NCI-H2081 (cell line): ENCODE measurements around the gene PHLDA3.

Source experiments
- DNase-seq, 2 experiments: peaks; one replicate each; lab custom pipeline; 2025; lab: John Stamatoyannopoulos, UW

The PHLDA3 gene

DNA sequence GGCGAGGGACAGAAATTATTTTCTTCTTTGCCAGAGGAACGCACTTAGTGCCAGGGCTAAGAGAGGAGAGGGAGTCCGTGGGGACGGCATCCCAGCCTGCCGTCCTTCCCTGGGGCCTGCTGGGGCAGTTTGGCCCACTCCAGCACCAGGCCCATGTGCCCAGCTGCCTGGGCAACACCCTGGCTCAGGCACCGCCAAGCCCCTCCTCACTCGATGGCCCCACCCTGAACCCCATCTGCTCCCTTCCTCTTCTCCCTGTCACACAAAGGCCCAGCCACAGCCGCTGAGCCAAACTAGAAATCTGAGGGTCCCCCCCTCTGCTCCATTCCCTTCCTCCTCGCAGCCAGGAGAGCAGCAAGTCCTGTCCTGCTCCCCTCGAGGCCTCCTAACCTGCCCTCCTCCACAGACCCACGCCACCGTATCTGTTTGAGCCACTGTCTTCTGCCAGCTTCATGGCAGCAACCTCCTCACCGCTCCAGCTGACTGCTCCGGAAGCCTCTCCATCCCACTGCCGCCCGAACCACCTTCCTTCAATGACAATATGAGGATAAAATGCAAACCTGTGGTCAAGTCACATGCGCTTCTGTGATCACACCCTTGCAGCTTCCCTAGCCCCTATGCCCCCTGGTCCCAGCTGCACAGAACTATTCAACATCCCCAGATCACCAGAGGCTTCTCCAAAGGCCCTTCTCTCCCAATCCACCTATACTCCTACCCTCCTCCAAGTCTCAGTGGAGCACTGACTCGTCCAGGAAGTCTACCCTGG is 39.1 kb downstream of the PHLDA3 start:
- no peak for DNase-seq

DNA sequence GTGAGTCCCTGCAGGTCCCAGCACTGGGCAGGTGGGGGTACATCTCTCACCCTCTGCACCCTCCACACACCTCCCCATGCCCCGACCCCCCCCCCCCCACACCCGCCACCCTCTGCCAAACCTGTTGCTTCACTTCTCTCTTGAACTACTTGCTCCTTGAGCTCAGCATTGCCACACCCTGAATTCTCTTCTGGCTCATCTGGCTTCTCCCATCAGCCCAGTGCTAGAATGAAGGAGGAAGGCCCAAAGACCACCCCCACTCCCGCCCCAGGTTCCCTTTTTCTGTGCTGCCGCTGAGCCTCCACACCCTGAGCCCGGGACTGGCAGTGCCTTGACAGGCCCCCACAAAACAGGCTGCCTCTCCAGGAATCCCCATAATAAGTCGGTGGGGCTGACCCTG is 41.0 kb downstream of the PHLDA3 start:
- no peak for DNase-seq

DNA sequence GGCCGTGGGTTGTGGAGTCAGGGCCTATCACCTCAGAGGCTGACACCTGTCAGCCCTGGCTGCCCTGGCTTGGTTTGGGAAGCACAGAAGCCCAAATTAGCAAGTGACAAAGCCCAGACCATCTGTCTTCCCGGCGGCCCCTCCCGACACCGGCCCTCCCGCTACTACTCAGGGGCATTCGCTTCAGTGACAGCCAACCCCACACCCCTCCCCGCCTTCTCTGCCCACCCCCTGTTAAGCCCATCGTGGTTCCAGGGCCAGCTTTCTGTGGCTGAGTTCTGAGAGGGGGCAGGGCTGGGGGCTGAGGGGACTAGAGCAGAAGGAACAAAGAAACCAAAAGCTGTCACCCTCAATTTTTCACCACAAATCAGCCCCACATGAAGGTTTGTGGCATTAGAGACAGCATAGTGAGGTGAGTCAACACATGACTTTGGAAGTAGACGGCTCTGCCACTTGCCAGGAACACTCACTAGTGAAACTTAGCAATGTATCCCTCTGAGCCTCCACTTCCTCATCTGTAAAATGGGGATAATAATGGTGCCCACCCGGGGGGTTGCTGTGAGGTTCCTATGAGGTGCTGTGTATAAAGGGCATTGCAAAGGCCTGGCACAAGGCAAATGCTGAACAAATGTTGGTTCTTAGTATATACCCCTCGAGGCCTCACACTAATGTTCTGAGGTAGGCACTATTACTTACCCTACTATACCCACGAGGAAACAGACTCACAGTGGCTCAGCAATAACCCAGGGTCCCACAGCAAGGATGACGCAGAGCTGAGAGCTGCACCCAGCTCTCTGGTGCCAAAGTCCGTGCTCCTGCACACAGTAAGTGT is 42.3 kb downstream of the PHLDA3 start:
- DNase-seq, result no peak

DNA sequence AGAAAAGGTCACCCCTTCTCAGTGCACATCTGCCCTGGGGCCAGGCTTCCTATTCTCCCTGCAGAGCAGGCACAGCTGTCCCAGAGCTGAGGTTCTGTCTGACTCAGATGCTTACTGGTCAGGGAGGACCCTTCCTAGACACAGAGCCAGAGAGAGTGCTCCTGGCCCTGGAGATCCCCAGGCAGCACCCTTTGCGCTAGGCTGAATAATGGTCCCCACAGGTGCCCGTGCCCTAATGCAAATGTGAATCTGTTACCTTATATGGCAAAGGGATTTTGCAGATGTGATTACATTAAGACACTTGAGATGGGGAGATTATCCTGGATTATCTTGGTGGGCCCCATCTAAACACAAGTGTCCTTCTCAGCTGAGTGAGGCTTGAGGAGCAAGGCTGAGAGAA is 44.8 kb downstream of the PHLDA3 start:
- no peak for DNase-seq

DNA sequence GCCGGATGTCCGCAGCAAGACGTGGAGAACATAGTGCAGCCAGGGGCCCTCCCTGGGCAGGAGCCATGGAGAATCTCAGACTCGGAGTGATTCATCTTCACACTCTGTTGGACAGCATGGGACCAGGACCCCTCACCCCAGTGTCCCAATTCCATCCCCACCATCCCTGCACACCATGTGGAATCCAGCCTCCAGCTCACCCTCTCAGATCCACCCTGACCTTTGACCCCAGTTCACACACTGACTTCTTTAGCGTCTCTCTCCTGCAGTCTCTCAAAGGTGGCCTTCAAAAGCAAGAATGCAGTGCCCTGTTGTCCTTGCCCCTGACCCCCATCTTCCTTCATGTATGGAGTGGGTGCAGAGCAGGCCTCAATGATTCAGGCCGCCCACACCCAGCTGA is 45.3 kb downstream of the PHLDA3 start:
- DNase-seq, result no peak

DNA sequence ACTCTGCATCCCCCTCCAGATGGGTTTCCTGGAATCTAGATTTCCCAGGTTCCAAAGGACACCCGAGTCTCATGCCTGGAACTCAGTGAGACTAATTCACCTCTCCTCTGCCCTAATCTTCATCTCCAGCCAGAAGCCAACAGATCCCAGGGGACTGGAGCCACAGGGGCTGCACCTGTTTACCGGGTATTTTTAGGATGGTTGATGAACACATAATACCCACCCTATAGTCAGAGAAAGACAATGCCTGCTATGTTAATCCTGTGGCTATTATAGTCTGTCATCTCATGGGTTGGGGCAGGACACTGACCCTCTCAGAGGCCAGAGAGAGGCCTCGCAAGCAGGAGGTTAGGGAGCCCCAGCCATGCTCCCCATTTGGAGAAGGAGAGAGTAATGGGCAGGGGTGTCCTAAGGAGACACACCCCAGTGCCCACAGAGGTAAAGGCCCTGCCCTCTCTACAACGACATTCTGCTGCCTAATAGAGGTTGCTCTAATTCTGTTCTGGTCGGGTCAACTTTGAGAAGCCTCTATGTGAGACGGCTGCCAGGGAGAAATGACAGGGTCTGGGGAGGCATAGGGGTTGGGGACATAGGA is 46.5 kb downstream of the PHLDA3 start:
- no peak for DNase-seq

DNA sequence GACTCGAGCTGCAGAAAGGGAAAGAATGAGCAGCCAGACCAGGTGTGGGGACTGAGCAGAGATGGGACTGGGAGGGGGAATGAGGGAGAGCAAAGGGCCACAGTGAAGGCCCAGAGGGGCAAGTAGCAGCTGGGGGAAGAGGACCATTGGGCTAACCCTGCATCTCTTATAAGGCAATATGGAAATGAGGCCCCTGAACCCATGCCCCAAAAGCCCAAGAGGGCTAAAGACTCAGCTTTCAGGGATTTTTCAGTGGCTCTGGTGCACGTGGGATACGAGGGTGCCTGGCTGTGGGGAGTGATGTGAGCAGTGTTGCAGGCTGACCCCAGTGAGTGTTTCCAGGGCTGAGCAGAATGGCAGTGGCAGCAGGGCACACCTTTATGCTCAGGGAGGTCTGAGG is 47.0 kb downstream of the PHLDA3 start:
- no peak for DNase-seq

DNA sequence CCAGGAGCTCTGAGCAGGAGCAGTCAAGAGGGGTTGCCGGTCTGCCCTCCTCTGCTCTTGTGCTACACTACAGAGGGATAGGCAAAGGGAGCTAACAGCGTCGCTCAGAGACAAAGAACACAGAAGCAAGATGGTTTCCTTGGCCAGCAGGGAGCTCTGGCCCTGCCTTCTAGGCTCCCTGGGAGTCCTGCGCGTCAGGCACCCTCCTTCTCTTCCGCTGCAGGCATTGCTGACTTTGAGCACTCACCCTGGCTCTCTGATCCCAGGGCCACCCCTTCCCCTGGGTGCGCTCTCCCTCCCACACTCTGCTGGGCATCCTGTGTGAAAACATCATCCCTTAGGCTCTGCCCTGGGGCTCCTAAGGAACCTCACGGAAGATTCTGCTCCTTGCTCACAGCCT is 47.9 kb downstream of the PHLDA3 start:
- DNase-seq, result no peak

DNA sequence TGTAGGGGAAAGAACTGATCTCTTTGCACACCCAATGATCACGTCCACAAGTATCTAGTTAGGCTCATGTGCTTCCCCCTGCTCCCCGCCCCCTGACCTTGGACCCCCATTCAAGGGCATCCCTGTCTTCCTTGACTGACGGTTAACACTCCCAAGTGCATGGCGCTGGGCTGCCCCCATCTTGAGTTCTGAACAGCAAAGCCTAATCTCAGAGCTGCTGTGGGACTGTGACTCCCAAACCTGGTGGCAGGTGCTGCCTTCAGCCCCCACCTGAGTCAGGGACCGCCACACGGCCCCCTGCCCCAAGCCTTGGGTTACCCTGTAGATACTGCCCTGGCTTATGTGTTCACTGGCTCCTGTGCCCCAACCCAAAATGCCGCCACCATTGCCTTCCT is 48.4 kb downstream of the PHLDA3 start:
- DNase-seq, result no peak

DNA sequence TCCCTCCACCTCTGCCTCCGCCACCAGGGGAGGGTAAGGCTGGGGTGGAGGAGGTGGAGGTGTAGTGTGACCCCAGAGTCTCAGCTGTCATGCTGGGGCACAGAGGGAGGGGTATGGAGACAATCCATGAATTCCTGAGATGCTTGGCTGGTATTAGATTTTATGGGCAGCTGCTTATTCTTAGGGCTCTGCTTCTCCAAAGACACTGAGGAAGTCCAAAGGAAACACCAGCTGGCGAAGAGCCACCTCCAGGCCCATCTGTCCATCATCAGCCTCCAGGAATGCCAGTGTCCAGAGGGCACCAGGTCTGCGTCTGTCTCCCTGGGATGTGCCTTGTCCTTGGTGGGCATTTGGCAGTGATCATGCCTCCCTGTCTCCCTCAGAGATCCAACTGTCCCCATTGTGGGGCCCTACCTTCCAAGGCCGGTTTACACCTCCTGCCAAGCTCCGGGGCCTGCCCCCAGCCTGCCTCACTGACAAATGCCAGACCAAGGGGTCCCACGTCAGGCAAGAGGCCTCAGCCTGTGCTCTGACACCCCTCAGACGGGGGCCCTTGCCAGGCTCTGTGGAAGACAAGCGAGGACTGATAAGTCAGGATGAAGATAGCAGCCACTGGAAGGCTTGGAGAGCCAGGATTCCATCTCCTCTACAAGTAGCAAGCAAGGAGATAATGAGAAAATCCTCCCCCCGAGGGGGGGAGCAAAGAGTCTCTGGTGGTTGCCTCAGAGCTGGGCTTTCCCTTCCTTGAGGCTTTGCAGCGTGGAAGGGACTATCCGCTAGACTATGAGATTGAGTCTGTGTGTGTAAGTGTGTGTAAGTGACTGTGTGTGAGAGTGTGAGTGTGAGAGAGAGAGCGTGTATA is 49.0 kb downstream of the PHLDA3 start:
- no peak for DNase-seq

DNA sequence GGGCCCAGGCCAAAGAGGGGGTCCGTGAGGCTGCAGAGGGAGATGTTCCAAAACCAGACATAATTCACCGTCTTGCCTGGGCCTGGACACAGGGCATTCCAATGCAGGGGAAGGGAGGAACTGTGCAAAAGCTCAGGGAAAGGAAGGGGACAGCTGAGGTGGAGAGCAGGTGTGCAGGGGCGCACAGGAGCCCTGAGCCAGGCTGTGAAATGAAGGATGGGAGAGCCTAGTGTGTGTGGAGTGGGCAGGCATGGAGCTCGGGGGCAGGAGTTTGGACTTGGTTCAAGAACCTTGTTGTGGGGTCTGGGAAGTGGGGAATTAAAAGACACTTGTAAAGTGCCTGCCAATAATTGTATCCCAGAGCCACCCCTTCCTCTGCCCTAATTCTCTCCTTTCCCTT is 49.7 kb downstream of the PHLDA3 start:
- DNase-seq, result no peak

DNA sequence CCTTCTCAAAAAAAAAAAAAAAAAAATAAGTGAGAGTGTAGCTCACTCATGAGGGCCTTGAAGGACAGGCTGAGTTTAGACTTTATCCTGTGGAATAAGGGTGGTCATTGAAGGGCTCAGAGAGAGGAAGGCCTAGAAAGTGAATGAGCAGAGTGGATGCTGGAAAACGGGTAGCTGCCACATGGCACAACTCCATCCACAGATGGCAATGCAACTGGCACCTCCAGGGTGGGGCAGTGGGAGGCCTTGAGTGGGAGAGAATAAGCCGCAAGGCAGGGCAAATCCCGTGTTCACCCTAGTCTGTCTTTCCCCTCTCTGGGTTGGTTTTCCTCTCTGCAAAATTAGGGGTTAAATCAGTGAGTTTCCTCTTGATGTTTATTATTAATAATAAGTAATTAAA is 50.5 kb downstream of the PHLDA3 start:
- DNase-seq, result no peak
